GM19468 (cell line): Measurements from ENCODE around the gene HYKK.
"Not testable (repeated sequence)": the region's sequence is repeated elsewhere in the genome, so short reads cannot be mapped to it uniquely, and the experiment has no call there.

Source experiments
- ATAC-seq: cut with Tn5 transposase; IDR thresholded peaks from one replicate; pipeline ENCODE4 v1.9.1; 2021; ENCODE audit warnings: mild to moderate bottlenecking, moderate library complexity, moderate number of reproducible peaks; ENCODE audit not compliant: unreplicated experiment; ENCODE audit errors: extremely low read depth

Gene HYKK

GRCh38 chr15:78539464-78540140, 32.2 kb downstream of the HYKK start:
- not testable (repeated sequence) for ATAC-seq

GRCh38 chr15:78540141-78540870, 32.9 kb downstream of the HYKK start, which contains the start of gene PSMA4:
Gene PSMA4, plus strand, starts transcription at chr15:78540444. Its CDS starts 1,484 bp downstream, at chr15:78541928.
- ATAC-seq: peak; percentile 28

DNA sequence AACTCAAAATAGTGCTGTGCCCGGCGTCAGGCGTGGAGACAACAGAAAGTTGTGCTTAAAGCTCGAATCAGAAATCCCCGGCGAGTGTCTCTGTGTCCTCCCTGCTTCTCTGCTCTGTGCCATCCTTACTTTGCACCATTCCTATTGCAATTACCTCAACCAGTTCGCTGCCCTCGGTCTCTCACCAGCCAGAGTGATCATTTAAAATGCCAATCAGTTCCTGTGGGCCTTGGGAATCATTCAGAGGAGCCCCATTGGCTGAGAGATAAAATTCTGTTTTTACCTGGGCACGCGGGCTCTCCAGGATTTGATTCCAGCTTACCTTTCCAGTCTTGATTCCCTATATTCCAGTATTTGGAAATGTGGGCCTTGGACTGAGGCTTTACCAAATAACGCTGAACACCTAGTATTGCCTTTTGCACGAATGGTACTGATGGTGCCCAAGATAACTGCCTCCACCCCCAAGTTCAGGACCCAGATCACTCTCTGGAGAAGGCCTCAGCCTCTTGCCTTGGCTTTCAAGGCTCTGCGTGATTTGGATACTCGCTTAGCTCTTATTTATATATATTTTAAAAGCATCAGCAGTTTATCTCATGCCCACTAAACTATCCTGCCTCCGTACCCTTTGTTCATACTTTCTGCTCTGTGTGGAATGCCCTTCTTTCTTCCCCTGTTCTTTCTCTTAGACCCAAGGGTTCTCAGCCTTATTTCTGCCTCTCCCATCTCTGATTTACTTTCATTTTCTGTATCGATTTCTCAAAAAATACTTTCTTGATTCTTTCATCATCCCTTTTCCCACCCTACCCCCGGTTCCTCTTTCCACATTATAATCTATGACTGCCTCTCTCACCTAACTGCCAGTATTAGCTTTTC, 33.7 kb downstream of the HYKK start:
- ATAC-seq: no peak

DNA sequence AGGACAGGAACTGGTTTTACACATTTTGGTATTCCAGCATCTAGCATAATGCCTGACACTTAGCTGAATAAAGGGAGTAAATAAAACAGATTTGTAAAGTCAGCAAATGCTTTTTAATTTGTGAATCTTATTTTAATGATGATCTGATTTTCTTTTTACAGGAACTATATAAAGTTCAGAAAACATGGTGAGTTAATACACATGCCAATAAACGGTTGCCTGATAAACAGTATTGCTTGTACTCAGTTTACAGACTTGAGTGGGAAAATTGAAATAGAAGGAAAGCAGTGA, 34.3 kb downstream of the HYKK start:
- no peak for ATAC-seq

DNA sequence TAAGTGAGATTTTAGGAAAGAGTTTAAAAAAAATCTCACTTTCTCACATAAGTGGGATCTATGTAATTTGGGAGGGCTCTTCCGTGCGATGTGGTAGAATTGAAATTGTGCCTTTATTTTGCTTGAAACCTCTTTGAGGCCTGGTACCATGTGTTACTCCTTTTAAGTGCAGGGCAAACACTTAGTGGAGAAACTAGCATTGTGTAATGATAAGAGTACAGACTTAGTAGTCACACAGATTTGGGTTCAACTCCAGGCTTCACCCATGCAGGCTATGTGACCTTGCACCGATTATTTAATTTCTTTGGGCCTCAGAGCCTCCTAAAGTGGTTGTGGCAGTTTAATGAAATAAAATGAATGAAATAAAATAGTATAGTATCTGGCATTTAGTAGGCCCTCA, 35.3 kb downstream of the HYKK start:
- ATAC-seq: no peak

GRCh38 chr15:78550194-78550593, 42.8 kb downstream of the HYKK start:
- no peak for ATAC-seq

DNA sequence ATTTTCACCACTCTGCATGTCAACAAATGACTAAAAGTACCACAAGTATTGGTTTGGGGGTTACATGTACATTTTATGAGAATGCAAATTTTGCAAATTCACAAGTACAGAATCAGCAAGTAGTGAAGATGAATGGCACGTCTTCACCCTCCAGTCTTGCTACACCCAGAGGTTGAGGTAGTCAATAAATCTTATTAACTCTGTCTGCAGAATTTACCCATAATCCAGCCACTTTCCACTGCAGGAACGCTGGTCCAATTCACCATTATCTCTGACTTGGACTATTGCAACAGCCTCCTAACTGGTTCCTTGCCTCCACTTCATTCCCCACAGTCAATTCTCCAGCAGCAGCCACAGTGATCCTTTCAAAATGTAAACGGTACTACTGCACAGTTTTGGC, 43.4 kb downstream of the HYKK start:
- ATAC-seq: no peak

- no peak for ATAC-seq
Observed at GRCh38 chr15:78551902-78552301, 44.5 kb downstream of the HYKK start.

- no peak for ATAC-seq
Observed at GRCh38 chr15:78552597-78552996, 45.2 kb downstream of the HYKK start.

- ATAC-seq: not testable (repeated sequence)
Observed at GRCh38 chr15:78560201-78560600, 52.8 kb downstream of the HYKK start.

DNA sequence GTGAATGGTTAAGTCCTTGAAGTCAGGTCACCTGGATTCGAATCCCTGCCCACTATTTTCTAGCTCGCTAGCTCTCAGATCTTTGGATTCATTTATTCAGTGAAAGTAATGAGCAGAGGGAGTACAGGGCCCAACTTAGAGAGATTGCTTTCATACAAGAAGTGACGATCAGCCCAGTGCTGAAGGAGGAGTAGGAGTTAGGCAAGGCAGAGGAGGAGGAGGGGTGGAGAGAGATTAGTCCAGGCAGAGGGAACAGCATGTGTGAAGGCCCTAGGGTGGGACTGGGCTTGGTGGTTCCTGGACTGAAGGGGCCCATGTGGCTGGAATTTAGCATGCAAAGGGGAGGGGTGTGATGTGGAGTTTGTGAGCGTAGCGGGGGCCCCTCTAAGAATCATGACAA, 54.1 kb downstream of the HYKK start:
- no peak for ATAC-seq

- no peak for ATAC-seq
Observed at GRCh38 chr15:78563092-78563491, 55.7 kb downstream of the HYKK start.

- no peak for ATAC-seq
Observed at GRCh38 chr15:78564743-78565096, 57.3 kb downstream of the HYKK start.

GRCh38 chr15:78565097-78565950, 57.9 kb downstream of the HYKK start, which contains the start of gene CHRNA5:
Gene CHRNA5, plus strand, starts transcription at chr15:78565520. Its CDS starts 200 bp downstream, at chr15:78565720.
- ATAC-seq: peak; percentile 58

GRCh38 chr15:78565951-78566774, 58.8 kb downstream of the HYKK start:
- no peak for ATAC-seq

GRCh38 chr15:78567531-78567930, 60.2 kb downstream of the HYKK start:
- no peak for ATAC-seq

DNA sequence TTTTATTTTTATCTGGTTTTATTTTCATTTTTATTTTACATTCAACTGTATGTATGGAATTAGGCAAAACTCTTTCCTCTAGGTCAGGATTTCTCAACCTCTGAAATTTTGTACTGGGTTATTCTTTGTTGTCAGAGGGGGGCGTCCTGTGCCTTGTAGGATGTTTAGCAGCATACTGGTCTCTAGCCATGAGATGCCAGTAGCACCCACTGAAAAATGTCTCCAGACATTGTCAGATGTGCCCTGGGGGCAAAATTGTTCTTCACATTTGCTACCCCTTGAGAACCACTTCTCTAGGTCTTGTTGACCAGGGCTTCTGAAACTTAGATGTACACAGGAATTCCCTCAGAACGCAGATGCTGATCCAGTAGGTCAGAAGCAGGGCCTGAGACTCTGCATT, 63.3 kb downstream of the HYKK start:
- no peak for ATAC-seq

- no peak for ATAC-seq
Observed at GRCh38 chr15:78571382-78571781, 64.0 kb downstream of the HYKK start.

DNA sequence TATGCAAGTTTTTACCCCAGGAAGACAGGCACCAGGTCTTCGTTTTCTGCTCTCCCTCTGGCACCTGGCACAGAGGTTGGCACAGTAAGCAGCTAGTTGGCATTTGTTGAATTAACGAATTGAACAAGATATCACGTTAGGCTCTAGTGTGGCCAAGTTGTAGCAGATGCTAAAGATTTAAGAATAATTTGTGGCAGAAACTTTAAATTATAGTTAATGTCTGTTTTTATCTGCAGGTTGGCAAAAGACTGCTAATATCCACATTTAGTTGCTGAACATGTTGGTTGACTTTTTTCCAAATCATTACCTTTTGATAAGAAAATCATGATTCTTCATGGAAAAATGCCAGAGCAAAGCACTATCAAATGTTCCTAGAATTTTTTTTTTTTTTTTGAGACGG, 66.0 kb downstream of the HYKK start:
- ATAC-seq: no peak
